ENCODE results near the gene HIBCH.

Gene HIBCH

GRCh38 chr2:190199109-190199508 lies 120.5 kb downstream of the HIBCH start:
- Histone ChIP-seq H3K9me3 (ENCODE audit: insufficient read depth, low read length) (no peaks in the 10 kb centered on the region), H3K27me3 (ENCODE audit: insufficient read depth, insufficient read length) (no peaks in the 10 kb centered on the region), H3K4me1 (ENCODE audit: insufficient read depth, insufficient read length) (no peaks in the 10 kb centered on the region), H3K4me3 (ENCODE audit: insufficient read length, low read depth) (no peak overlapping the region), H3K36me3 (ENCODE audit: insufficient read depth, insufficient read length, low read length) (no peaks in the 10 kb centered on the region), H3K9ac (ENCODE audit: insufficient read length, low read depth) (no peak overlapping the region)
- TF ChIP-seq ZNF274 (IDR thresholded peaks at IDR 0.05; ENCODE audit: low read depth, low read length) (no peak), SUZ12 (IDR thresholded peaks at IDR 0.05; ENCODE audit: extremely low read depth, insufficient read depth, insufficient read length) (no peak), YY1 (IDR thresholded peaks at IDR 0.05; ENCODE audit: insufficient read depth, insufficient read length) (no peak)
- no peak for DNase-seq (ENCODE audit: low read depth, low spot score)

DNA sequence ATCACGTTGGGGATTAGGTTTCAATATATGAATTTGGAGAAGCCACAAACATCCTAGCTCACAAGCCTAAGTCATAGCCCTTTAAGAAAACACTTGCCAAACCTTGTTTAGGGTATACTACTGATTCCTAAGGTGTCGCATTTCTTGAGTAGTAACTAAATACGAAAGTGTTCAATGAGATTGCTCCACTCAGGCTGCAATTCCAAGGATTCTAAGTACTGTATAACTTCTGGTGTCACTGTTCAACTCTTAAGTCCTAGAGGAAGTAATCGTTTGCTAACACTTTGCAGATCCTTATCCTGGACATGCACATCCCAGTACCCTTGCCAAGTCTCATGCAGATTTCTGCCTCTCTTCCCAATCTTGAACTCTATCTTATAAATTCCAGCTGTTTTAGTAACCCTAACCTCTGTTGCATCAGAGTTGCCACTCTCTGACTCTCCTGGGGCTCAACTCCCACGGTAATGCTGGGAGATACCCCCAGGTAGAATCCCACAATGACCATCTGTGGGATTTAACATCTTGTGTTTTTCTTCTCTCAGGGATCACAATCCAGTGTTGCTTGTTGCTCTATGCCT lies 122.4 kb downstream of the HIBCH start:
- H3K4me1 ChIP-seq (ENCODE audit: insufficient read depth, insufficient read length), result no peaks in the 10 kb centered on the region
- no peaks in the 10 kb centered on the region for H3K27me3 ChIP-seq (ENCODE audit: insufficient read depth, insufficient read length)
- no peaks in the 10 kb centered on the region for H3K9me3 ChIP-seq (ENCODE audit: insufficient read depth, low read length)
- DNase-seq (ENCODE audit: low read depth, low spot score), result no peak
- no peak overlapping the region for H3K4me3 ChIP-seq (ENCODE audit: insufficient read length, low read depth)
- no peaks in the 10 kb centered on the region for H3K36me3 ChIP-seq (ENCODE audit: insufficient read depth, insufficient read length, low read length)
- TF ChIP-seq YY1 (IDR thresholded peaks at IDR 0.05; ENCODE audit: insufficient read depth, insufficient read length) (no peak), SUZ12 (IDR thresholded peaks at IDR 0.05; ENCODE audit: extremely low read depth, insufficient read depth, insufficient read length) (no peak), ZNF274 (IDR thresholded peaks at IDR 0.05; ENCODE audit: low read depth, low read length) (no peak)
- H3K9ac ChIP-seq (ENCODE audit: insufficient read length, low read depth), result no peak overlapping the region

- Histone ChIP-seq H3K9me3 (ENCODE audit: insufficient read depth, low read length) (no peaks in the 10 kb centered on the region), H3K9ac (ENCODE audit: insufficient read length, low read depth) (no peak overlapping the region), H3K4me1 (ENCODE audit: insufficient read depth, insufficient read length) (no peaks in the 10 kb centered on the region), H3K4me3 (ENCODE audit: insufficient read length, low read depth) (no peak overlapping the region), H3K36me3 (ENCODE audit: insufficient read depth, insufficient read length, low read length) (no peaks in the 10 kb centered on the region), H3K27me3 (ENCODE audit: insufficient read depth, insufficient read length) (no peaks in the 10 kb centered on the region)
- DNase-seq (ENCODE audit: low read depth, low spot score), result no peak
- TF ChIP-seq SUZ12 (IDR thresholded peaks at IDR 0.05; ENCODE audit: extremely low read depth, insufficient read depth, insufficient read length), result no peak
- TF ChIP-seq YY1 (IDR thresholded peaks at IDR 0.05; ENCODE audit: insufficient read depth, insufficient read length), result no peak
- TF ChIP-seq ZNF274 (IDR thresholded peaks at IDR 0.05; ENCODE audit: low read depth, low read length), result no peak
Observed at GRCh38 chr2:190190507-190191162, 129.0 kb downstream of the HIBCH start.

- H3K9me3 ChIP-seq (ENCODE audit: insufficient read depth, low read length), result no peaks in the 10 kb centered on the region
- no peak for DNase-seq (ENCODE audit: low read depth, low spot score)
- no peaks in the 10 kb centered on the region for H3K4me1 ChIP-seq (ENCODE audit: insufficient read depth, insufficient read length)
- TF ChIP-seq ZNF274 (IDR thresholded peaks at IDR 0.05; ENCODE audit: low read depth, low read length) (no peak), YY1 (IDR thresholded peaks at IDR 0.05; ENCODE audit: insufficient read depth, insufficient read length) (no peak), SUZ12 (IDR thresholded peaks at IDR 0.05; ENCODE audit: extremely low read depth, insufficient read depth, insufficient read length) (no peak)
- no peaks in the 10 kb centered on the region for H3K27me3 ChIP-seq (ENCODE audit: insufficient read depth, insufficient read length)
- no peak overlapping the region for H3K9ac ChIP-seq (ENCODE audit: insufficient read length, low read depth)
- H3K4me3 ChIP-seq (ENCODE audit: insufficient read length, low read depth), result no peak overlapping the region
- no peaks in the 10 kb centered on the region for H3K36me3 ChIP-seq (ENCODE audit: insufficient read depth, insufficient read length, low read length)
Observed at GRCh38 chr2:190188289-190188688, 131.3 kb downstream of the HIBCH start.

- Histone ChIP-seq H3K9ac (ENCODE audit: insufficient read length, low read depth) (no peak overlapping the region), H3K9me3 (ENCODE audit: insufficient read depth, low read length) (no peaks in the 10 kb centered on the region), H3K36me3 (ENCODE audit: insufficient read depth, insufficient read length, low read length) (no peaks in the 10 kb centered on the region), H3K4me3 (ENCODE audit: insufficient read length, low read depth) (no peak overlapping the region), H3K4me1 (ENCODE audit: insufficient read depth, insufficient read length) (no peaks in the 10 kb centered on the region), H3K27me3 (ENCODE audit: insufficient read depth, insufficient read length) (peaks cover 18% of the 10 kb centered on the region)
- no peak for TF ChIP-seq ZNF274 (IDR thresholded peaks at IDR 0.05; ENCODE audit: low read depth, low read length)
- TF ChIP-seq SUZ12 (IDR thresholded peaks at IDR 0.05; ENCODE audit: extremely low read depth, insufficient read depth, insufficient read length), result no peak
- DNase-seq (ENCODE audit: low read depth, low spot score), result no peak
Observed at GRCh38 chr2:190186238-190186637, 133.4 kb downstream of the HIBCH start.

DNA sequence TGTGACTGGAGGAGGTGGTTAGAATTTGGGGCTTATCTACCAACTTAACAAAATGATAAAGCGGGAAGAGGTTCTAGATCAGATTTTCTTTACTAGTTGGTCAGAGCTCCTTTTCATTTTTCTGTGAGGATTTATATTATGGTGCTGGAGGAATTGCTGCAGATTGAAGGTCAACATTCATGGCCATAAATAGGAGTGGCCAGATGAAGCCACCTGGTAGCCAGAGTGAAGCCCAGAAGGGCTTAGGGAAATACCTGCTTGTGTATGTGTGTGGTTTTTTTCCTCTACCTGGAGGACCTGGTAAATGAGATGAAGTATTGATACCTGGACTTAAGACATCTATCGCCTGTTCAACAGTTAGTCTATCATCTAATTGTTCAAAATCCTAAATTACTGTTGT lies 134.2 kb downstream of the HIBCH start:
- Histone ChIP-seq H3K9ac (ENCODE audit: insufficient read length, low read depth) (no peak overlapping the region), H3K36me3 (ENCODE audit: insufficient read depth, insufficient read length, low read length) (no peaks in the 10 kb centered on the region), H3K9me3 (ENCODE audit: insufficient read depth, low read length) (no peaks in the 10 kb centered on the region), H3K27me3 (ENCODE audit: insufficient read depth, insufficient read length) (peaks cover 27% of the 10 kb centered on the region), H3K4me3 (ENCODE audit: insufficient read length, low read depth) (no peak overlapping the region), H3K4me1 (ENCODE audit: insufficient read depth, insufficient read length) (no peaks in the 10 kb centered on the region)
- no peak for DNase-seq (ENCODE audit: low read depth, low spot score)
- TF ChIP-seq ZNF274 (IDR thresholded peaks at IDR 0.05; ENCODE audit: low read depth, low read length) (no peak), YY1 (IDR thresholded peaks at IDR 0.05; ENCODE audit: insufficient read depth, insufficient read length) (no peak), SUZ12 (IDR thresholded peaks at IDR 0.05; ENCODE audit: extremely low read depth, insufficient read depth, insufficient read length) (no peak)

- H3K36me3 ChIP-seq (ENCODE audit: insufficient read depth, insufficient read length, low read length), result no peaks in the 10 kb centered on the region
- no peaks in the 10 kb centered on the region for H3K9me3 ChIP-seq (ENCODE audit: insufficient read depth, low read length)
- H3K4me3 ChIP-seq (ENCODE audit: insufficient read length, low read depth), result no peak overlapping the region
- H3K4me1 ChIP-seq (ENCODE audit: insufficient read depth, insufficient read length), result no peaks in the 10 kb centered on the region
- no peak overlapping the region for H3K9ac ChIP-seq (ENCODE audit: insufficient read length, low read depth)
- peaks cover 32% of the 10 kb centered on the region for H3K27me3 ChIP-seq (ENCODE audit: insufficient read depth, insufficient read length)
- DNase-seq (ENCODE audit: low read depth, low spot score), result no peak
- TF ChIP-seq ZNF274 (IDR thresholded peaks at IDR 0.05; ENCODE audit: low read depth, low read length) (no peak), YY1 (IDR thresholded peaks at IDR 0.05; ENCODE audit: insufficient read depth, insufficient read length) (no peak), SUZ12 (IDR thresholded peaks at IDR 0.05; ENCODE audit: extremely low read depth, insufficient read depth, insufficient read length) (no peak)
Observed at GRCh38 chr2:190184460-190184859, 135.2 kb downstream of the HIBCH start.
